ENCODE results near the gene TRPM3. TPM values are rescaled to one million over a fixed set of nuclear protein-coding genes. Genes with fewer than 3 reads are reported as not detected.

Gene TRPM3
- total RNA-seq, 1 experiment from 2014 or later, result 5.4 TPM

DNA sequence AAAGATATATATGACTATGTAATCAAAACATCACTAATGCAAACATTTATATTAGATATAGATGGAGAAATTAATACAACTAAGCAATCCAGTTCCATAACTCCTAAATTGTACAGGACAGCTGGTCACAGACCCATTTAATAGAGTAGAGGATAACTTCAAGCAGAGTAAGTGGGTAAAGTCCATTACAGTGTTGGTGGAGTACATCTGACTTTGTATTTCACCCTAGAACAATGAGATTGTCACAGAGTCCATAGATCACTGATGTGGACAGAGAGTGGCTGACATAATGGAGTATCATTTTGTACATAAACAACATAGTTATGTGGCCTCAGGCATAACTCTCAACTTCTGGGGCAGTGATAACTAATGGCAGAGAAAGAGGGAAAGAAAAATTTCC, 439.1 kb downstream of the TRPM3 start:
- ATAC-seq (no peak), DNase-seq (ENCODE audit: low spot score) (no peak)
- Mint-ChIP-seq H3K4me3 (no peak overlapping the region), H3K36me3 (no peaks in the 10 kb centered on the region), H3K4me1 (no peaks in the 10 kb centered on the region), H3K27me3 (ENCODE audit: low read depth) (no peaks in the 10 kb centered on the region), H3K9me3 (no peaks in the 10 kb centered on the region), H3K27ac (no peak overlapping the region)
- TF ChIP-seq, protein P1, sequence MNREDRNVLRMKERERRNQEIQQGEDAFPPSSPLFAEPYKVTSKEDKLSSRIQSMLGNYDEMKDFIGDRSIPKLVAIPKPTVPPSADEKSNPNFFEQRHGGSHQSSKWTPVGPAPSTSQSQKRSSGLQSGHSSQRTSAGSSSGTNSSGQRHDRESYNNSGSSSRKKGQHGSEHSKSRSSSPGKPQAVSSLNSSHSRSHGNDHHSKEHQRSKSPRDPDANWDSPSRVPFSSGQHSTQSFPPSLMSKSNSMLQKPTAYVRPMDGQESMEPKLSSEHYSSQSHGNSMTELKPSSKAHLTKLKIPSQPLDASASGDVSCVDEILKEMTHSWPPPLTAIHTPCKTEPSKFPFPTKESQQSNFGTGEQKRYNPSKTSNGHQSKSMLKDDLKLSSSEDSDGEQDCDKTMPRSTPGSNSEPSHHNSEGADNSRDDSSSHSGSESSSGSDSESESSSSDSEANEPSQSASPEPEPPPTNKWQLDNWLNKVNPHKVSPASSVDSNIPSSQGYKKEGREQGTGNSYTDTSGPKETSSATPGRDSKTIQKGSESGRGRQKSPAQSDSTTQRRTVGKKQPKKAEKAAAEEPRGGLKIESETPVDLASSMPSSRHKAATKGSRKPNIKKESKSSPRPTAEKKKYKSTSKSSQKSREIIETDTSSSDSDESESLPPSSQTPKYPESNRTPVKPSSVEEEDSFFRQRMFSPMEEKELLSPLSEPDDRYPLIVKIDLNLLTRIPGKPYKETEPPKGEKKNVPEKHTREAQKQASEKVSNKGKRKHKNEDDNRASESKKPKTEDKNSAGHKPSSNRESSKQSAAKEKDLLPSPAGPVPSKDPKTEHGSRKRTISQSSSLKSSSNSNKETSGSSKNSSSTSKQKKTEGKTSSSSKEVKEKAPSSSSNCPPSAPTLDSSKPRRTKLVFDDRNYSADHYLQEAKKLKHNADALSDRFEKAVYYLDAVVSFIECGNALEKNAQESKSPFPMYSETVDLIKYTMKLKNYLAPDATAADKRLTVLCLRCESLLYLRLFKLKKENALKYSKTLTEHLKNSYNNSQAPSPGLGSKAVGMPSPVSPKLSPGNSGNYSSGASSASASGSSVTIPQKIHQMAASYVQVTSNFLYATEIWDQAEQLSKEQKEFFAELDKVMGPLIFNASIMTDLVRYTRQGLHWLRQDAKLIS (CRISPR knock-in tag; IDR thresholded peaks at IDR 0.05; ENCODE audit: borderline replicate concordance), result no peak
- no peak for TF ChIP-seq ZNF423 (CRISPR knock-in tag; IDR thresholded peaks at IDR 0.05)
- TF ChIP-seq SMAD4 (CRISPR knock-in tag; IDR thresholded peaks at IDR 0.05), result no peak
- CTCF ChIA-PET, result interaction anchor here (0.5 kb wide), 1 partner anchor 9 kb away, joined by 4 read pairs; no protein-coding TSS in a partner anchor
- POLR2A ChIA-PET, result no interaction called here

DNA sequence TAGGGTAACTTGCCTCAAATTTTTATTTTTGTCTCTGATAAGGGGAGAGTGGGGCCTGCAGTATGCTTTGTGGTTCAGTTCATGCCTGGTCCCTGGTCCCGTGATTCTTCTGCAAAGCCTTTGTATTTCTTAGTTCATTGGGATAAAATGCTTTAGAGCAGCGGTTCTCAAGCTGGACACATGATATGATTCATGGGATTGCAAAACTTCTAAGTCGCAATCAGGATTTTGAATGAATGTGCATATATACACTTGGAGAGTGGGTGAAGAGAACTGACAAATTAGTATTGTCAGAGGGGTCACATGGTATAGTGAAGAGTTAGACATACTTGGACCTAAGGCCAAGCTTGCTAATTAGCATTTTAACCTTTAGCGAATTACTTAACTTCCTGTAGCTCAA, 441.6 kb downstream of the TRPM3 start:
- POLR2A ChIA-PET, result no interaction called here
- no peaks in the 10 kb centered on the region for H3K27me3 Mint-ChIP-seq (ENCODE audit: low read depth)
- no peak for ATAC-seq
- TF ChIP-seq GABPB1 (CRISPR knock-in tag; IDR thresholded peaks at IDR 0.05) (no peak), MXD4 (CRISPR knock-in tag; IDR thresholded peaks at IDR 0.05; ENCODE audit: borderline replicate concordance) (no peak)
- TF ChIP-seq, protein P2, sequence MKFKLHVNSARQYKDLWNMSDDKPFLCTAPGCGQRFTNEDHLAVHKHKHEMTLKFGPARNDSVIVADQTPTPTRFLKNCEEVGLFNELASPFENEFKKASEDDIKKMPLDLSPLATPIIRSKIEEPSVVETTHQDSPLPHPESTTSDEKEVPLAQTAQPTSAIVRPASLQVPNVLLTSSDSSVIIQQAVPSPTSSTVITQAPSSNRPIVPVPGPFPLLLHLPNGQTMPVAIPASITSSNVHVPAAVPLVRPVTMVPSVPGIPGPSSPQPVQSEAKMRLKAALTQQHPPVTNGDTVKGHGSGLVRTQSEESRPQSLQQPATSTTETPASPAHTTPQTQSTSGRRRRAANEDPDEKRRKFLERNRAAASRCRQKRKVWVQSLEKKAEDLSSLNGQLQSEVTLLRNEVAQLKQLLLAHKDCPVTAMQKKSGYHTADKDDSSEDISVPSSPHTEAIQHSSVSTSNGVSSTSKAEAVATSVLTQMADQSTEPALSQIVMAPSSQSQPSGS (CRISPR knock-in tag; IDR thresholded peaks at IDR 0.05; ENCODE audit: borderline replicate concordance, low read depth), result no peak
- TF ChIP-seq, protein P1 (CRISPR knock-in tag; IDR thresholded peaks at IDR 0.05; ENCODE audit: borderline replicate concordance), result no peak
- CTCF ChIA-PET, result no interaction called here
- H3K4me1 Mint-ChIP-seq, result no peaks in the 10 kb centered on the region
- H3K9me3 Mint-ChIP-seq, result no peaks in the 10 kb centered on the region
- H3K4me3 Mint-ChIP-seq, result no peak overlapping the region
- no peak overlapping the region for H3K27ac Mint-ChIP-seq
- H3K36me3 Mint-ChIP-seq, result no peaks in the 10 kb centered on the region
- no peak for DNase-seq (ENCODE audit: low spot score)

DNA sequence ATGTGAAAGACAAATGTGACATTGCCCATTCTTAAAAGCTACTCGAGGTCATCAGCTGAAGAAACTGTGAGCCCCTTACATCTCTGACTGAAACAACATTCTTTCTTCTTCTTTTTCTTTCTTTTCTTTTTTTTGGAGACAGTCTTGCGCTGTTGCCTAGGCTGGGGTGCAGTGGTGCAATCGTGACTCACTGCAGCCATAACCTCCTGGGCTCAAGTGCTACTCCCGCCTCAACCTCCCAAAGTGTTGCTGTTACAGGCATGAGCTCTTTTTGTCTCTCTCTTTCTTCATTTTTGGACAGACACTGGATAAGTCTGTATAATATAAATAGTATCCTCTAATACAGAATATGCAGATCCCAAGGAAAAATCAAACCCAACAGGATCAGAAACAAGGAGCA, 443.3 kb downstream of the TRPM3 start:
- CTCF ChIA-PET, result no interaction called here
- POLR2A ChIA-PET, result no interaction called here
- ATAC-seq, result no peak
- H3K4me3 Mint-ChIP-seq, result no peak overlapping the region
- H3K9me3 Mint-ChIP-seq, result no peaks in the 10 kb centered on the region
- no peaks in the 10 kb centered on the region for H3K36me3 Mint-ChIP-seq
- no peaks in the 10 kb centered on the region for H3K27me3 Mint-ChIP-seq (ENCODE audit: low read depth)
- TF ChIP-seq TP53 (CRISPR knock-in tag; IDR thresholded peaks at IDR 0.05), result no peak
- H3K4me1 Mint-ChIP-seq, result no peaks in the 10 kb centered on the region
- DNase-seq (ENCODE audit: low spot score), result no peak
- H3K27ac Mint-ChIP-seq, result no peak overlapping the region

DNA sequence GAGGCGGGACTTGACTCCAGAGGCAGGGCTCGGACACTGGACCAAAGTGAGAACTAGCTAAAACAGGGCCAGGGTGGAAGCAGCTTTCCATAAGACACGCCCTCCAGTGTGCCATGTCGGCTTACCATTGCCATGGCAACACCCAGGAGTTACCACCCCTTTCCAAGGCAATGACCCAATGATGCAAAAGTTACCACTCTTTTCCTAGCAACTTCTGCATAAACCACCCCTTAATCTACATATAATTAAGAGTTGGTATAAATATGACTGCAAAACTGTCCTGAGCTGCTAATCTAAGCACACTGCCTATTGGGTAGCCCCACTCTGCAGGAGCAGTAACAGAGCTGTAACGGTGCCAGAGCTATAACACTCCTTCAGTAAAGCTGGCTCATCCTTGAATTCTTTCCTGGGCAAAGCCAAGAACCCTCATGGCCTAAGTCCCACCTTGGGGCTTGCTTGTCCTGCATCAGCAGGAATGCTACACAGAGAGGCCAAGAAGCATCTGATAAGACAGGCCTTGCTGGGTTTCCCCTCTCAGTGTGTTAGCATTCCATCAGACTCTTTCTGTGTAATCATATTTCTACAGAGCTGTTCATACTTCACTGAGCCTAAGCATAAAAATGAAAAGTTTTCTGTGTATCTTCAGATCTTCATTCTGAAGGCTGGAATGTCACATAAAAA, 444.2 kb downstream of the TRPM3 start:
- Mint-ChIP-seq H3K36me3 (no peaks in the 10 kb centered on the region), H3K27me3 (ENCODE audit: low read depth) (no peaks in the 10 kb centered on the region), H3K27ac (no peak overlapping the region), H3K4me1 (no peaks in the 10 kb centered on the region), H3K4me3 (no peak overlapping the region), H3K9me3 (no peaks in the 10 kb centered on the region)
- ChIA-PET POLR2A (no interaction called here), CTCF (no interaction called here)
- DNase-seq (ENCODE audit: low spot score) (no peak), ATAC-seq (no peak)
- TF ChIP-seq NFE2L1 (CRISPR knock-in tag; IDR thresholded peaks at IDR 0.05) (no peak), EMX1 (CRISPR knock-in tag; IDR thresholded peaks at IDR 0.05) (no peak), NFATC4 (CRISPR knock-in tag; IDR thresholded peaks at IDR 0.05) (no peak), ZNF423 (CRISPR knock-in tag; IDR thresholded peaks at IDR 0.05) (no peak), HMGA2 (CRISPR knock-in tag; IDR thresholded peaks at IDR 0.05) (no peak)
- TF ChIP-seq, protein P3, sequence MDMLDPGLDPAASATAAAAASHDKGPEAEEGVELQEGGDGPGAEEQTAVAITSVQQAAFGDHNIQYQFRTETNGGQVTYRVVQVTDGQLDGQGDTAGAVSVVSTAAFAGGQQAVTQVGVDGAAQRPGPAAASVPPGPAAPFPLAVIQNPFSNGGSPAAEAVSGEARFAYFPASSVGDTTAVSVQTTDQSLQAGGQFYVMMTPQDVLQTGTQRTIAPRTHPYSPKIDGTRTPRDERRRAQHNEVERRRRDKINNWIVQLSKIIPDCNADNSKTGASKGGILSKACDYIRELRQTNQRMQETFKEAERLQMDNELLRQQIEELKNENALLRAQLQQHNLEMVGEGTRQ (CRISPR knock-in tag; IDR thresholded peaks at IDR 0.05), result no peak
- TF ChIP-seq, protein P4, sequence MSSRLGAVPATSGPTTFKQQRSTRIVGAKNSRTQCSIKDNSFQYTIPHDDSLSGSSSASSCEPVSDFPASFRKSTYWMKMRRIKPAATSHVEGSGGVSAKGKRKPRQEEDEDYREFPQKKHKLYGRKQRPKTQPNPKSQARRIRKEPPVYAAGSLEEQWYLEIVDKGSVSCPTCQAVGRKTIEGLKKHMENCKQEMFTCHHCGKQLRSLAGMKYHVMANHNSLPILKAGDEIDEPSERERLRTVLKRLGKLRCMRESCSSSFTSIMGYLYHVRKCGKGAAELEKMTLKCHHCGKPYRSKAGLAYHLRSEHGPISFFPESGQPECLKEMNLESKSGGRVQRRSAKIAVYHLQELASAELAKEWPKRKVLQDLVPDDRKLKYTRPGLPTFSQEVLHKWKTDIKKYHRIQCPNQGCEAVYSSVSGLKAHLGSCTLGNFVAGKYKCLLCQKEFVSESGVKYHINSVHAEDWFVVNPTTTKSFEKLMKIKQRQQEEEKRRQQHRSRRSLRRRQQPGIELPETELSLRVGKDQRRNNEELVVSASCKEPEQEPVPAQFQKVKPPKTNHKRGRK (CRISPR knock-in tag; IDR thresholded peaks at IDR 0.05; ENCODE audit: borderline replicate concordance), result no peak
- TF ChIP-seq, protein P5, sequence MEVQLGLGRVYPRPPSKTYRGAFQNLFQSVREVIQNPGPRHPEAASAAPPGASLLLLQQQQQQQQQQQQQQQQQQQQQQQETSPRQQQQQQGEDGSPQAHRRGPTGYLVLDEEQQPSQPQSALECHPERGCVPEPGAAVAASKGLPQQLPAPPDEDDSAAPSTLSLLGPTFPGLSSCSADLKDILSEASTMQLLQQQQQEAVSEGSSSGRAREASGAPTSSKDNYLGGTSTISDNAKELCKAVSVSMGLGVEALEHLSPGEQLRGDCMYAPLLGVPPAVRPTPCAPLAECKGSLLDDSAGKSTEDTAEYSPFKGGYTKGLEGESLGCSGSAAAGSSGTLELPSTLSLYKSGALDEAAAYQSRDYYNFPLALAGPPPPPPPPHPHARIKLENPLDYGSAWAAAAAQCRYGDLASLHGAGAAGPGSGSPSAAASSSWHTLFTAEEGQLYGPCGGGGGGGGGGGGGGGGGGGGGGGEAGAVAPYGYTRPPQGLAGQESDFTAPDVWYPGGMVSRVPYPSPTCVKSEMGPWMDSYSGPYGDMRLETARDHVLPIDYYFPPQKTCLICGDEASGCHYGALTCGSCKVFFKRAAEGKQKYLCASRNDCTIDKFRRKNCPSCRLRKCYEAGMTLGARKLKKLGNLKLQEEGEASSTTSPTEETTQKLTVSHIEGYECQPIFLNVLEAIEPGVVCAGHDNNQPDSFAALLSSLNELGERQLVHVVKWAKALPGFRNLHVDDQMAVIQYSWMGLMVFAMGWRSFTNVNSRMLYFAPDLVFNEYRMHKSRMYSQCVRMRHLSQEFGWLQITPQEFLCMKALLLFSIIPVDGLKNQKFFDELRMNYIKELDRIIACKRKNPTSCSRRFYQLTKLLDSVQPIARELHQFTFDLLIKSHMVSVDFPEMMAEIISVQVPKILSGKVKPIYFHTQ (CRISPR knock-in tag; IDR thresholded peaks at IDR 0.05), result no peak

Measured in WTC11 (cell line).